Stimulated activated CD4-positive, alpha-beta T cell treated with anti-CD3 and anti-CD28 coated beads, Interleukin-4, amount 100 ng/mL, for 1 hour (primary cell): Measurements from ENCODE around the gene CXCL9.
"Not testable (repeated sequence)": the region's sequence is repeated elsewhere in the genome, so short reads cannot be mapped to it uniquely, and the experiment has no call there.

Experiments
- DNase-seq: peaks from one replicate; pipeline ENCODE4 v3.0.0-alpha.2; 2020

Gene CXCL9

GRCh38 chr4:76007089-76007862, at the start of gene CXCL9:
CXCL9 (minus strand) TSS chr4:76007509; CDS start chr4:76007449, 60 bp downstream.
- no peak for DNase-seq

DNA sequence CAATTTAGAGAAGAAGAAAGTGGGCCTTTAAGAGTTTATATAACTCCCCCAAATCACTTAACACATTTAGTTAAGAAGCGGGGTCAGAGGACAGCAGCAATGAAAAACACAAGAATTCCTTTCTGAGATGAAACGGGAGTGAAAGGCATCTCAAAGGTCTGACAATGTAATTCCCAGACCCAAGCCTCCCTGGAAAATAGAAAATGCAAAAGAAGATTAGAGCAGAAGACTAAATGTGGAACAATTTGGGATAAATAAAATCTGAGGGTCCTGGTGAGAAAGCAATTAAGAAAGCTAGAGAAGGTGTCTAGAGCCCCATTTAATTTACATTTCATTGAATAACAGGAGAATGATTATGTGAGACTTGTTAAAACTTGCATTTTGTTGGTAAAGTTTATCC, 48.1 kb upstream of the CXCL9 start:
- no peak for DNase-seq

DNA sequence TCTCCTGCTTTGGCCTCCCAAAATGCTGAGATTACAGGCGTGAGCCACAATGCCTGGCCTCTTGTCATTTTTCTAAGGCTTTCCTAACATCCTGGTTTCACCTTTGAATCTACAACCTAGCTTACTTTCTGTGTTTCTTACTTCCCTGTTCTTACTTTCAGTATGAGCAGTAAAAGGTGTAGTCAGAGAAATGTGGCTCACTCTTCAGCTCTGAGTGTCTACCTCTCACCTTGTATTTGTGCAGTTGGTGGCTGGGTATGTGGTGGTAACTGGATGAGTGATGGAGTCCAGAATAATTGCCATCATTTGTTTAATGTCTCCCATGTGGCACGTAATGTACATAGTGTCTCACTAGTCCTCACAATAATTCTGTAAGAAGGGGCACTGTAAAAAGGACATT, 47.7 kb upstream of the CXCL9 start:
- no peak for DNase-seq

GRCh38 chr4:76053730-76054129, 46.4 kb upstream of the CXCL9 start:
- DNase-seq: no peak

DNA sequence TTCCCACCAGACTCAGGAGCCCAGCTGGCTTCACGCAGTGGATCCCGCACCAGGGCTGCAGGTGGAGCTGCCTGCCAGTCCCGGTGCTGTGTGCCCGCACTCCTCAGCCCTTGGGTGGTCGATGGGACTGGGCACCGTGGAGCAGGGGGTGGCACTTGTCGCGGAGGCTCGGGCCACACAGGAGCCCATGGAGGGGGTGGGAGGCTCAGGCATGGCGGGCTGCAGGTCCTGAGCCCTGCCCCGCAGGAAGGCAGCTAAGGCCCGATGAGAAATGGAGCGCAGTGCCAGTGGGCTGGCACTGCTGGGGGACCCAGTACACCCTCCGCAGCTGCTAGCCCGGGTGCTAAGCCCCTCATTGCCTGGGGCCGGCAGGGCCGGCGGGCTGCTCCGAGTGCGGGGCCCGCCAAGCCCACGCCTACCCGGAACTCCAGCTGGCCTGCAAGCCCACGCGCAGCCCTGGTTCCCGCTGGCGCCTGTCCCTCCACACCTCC, 43.3 kb upstream of the CXCL9 start:
- DNase-seq: not testable (repeated sequence)

DNA sequence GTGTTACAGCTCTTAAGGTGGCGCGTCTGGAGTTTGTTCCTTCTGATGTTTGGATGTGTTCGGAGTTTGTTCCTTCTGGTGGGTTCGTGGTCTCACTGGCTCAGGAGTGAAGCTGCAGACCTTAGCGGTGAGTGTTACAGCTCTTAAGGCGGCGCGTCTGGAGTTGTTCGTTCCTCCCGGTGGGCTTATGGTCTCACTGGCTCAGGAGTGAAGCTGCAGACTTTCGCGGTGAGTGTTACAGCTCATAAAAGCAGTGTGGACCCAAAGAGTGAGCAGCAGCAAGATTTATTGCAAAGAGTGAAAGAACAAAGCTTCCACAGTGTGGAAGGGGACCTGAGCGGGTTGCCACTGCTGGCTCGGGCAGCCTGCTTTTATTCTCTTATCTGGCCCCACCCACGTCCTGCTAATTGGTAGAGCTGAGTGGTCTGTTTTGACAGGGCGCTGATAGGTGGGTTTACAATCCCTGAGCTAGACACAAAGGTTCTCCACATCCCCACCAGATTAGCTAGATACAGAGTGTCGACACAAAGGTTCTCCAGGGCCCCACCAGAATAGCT, 42.6 kb upstream of the CXCL9 start:
- not testable (repeated sequence) for DNase-seq

- DNase-seq: not testable (repeated sequence)
These were observed 37.4 kb upstream of the CXCL9 start for GRCh38 chr4:76044686-76045085.

GRCh38 chr4:76043306-76043705, 36.0 kb upstream of the CXCL9 start:
- not testable (repeated sequence) for DNase-seq

DNA sequence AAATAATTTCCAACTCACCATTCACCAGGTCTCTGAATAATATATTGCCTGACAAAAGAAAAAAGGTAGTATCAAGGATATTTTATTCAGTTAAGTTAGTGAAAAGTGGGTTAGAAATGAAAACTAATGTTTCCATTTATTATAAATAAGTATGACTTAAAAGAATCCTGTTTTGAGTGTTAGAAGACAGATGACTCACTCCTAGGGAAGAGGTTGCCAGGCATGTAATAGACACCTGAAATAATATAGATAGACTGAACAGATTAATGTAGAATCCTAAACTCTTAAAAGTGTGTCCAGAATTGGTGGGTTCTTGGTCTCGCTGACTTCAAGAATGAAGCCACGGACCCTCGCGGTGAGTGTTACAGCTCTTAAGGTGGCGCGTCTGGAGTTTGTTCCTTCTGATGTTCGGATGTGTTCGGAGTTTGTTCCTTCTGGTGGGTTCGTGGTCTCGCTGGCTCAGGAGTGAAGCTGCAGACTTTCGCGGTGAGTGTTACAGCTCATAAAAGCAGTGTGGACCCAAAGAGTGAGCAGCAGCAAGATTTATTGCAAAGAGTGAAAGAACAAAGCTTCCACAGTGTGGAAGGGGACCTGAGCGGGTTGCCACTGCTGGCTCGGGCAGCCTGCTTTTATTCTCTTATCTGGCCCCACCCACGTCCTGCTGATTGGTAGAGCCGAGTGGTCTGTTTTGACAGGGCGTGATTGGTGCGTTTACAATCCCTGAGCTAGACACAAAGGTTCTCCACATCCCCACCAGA, 35.1 kb upstream of the CXCL9 start:
- DNase-seq: not testable (repeated sequence)

DNA sequence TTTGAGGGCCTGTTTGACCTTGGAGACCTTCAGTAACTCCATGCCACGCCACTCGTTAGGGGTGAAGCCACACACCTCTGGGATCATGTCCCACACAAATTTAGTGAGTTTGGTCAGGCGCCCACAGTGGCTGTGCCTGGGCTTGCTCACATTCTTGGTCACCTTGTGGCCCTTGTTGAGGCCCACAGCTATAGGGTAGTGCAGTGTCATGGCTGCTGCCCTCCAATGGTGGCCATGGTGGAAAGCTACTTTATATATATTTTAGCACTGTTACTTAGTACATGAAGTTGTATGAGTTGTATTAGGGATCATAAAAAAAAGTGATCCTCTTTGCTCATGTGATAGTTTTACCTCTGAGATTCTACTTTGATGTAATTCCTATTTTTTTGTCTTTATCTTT, 29.5 kb upstream of the CXCL9 start:
- no peak for DNase-seq

- DNase-seq: no peak
These were observed 28.6 kb upstream of the CXCL9 start, which contains the start of gene CXCL11 for GRCh38 chr4:76035799-76036380. CXCL11 (minus strand) TSS chr4:76036070; CDS start chr4:76035987, 83 bp downstream.

- no peak for DNase-seq
These were observed 27.8 kb upstream of the CXCL9 start for GRCh38 chr4:76035141-76035540.

GRCh38 chr4:76029300-76029699, 22.0 kb upstream of the CXCL9 start:
- DNase-seq: no peak

DNA sequence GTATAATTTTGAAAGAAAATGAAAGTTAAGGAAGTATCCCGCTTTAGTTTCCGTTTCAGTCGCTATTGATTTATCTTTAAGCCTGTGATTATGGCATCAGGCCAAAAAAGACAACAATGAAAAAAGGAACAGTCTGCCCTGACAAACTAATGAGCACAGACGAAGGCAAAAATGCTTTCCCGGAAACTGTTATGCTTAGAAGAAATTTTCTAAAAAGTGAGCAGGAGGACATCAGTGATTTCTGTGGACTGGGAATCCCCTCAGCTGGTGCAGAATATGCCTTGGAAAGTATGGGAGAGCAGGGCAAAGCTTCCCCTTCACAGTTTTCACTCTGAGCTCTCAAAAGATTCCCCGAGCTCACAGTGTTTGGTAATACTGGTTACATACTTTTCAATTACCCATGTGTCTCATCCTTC, 21.0 kb upstream of the CXCL9 start:
- DNase-seq: no peak

DNA sequence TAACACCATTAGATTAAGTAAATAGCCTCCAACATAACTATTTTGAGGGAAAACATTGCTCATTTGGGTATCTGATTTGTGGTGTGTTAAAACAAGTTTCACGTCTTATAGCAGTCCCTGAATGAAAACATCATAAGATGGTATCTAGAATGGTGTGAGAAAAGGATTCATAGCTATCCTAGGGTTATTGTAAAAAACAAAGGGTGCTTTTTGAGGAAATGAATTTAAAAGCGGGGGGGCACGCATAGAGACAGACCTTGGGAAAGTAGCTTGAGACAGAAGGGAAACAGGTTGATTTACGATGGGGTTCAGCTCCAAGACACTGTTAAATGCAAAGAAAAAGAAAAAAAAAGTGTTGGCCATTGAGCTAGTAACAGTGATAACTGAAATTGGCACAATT, 16.8 kb upstream of the CXCL9 start:
- DNase-seq: no peak

DNA sequence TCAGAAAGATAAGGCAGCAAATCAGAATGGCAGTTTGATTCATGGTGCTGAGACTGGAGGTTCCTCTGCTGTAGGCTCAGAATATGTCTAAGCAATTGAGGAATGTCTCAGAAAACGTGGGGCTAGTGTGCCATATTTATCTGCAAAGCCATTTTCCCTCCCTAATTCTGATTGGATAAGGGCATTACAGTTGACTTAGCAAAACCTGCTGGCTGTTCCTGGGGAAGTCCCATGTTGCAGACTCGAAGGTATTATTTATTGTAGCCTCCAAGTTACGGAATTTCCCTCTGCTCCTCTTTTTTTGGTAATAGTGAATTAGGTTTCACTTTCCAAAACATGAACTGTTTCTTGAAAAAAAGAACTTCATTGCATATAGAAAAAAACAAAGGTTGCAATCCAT, 16.1 kb upstream of the CXCL9 start, which contains the start of gene CXCL10:
Gene CXCL10, minus strand, starts transcription at position 109 of the 400 bp plus-strand sequence. Its CDS starts 66 bp downstream, at position 43.
- no peak for DNase-seq

- no peak for DNase-seq
These were observed 15.4 kb upstream of the CXCL9 start for GRCh38 chr4:76022677-76023076.

DNA sequence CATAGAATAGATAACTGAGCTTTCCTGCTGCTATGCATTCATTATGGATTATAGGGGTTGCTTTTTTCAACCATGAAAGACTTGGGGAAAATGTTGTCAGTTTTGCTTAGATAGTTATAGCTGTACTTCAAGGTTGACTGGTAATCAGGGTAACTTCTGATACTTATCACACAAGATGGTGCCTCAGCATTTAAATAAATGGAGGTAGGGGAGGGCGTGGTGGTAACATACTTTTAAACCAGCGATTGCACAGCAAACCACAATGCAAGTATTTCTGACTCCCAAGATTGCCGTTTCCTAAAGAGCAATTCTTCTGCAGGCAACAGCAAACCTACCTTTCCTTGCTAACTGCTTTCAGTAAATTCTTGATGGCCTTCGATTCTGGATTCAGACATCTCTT, 14.7 kb upstream of the CXCL9 start:
- DNase-seq: no peak

DNA sequence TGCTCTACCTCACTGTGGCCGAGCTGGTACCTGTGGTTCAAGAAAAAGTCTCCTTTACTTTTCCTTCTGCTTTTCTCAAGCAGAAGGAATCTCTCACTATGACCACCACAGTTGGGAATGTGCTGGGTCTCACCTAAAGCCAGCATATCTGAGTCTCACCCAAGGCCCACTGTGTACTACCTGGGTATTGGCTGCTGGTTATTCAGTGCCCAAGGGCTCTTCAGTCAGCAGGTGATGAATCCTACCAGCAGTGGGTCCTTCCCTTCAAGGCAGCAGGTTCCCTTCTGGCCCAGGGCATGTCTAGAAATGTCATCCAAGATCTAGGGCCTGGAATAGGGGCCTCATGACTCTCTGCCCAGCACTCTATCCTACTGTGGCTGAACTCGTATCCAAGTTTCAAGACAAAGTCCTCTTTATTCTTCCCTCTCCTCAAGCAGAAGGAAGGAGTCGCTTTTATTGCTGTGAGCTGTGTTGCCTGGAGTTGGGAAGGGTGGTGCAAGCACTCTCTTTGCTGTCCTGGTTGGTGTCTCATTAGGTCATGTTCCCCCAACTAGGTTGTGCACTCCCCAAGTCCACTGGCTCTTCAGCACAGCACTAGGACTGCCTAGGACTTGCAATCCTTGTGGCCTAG, 9.9 kb upstream of the CXCL9 start:
- no peak for DNase-seq

- DNase-seq: no peak
These were observed 9.1 kb upstream of the CXCL9 start for GRCh38 chr4:76016393-76016792.

DNA sequence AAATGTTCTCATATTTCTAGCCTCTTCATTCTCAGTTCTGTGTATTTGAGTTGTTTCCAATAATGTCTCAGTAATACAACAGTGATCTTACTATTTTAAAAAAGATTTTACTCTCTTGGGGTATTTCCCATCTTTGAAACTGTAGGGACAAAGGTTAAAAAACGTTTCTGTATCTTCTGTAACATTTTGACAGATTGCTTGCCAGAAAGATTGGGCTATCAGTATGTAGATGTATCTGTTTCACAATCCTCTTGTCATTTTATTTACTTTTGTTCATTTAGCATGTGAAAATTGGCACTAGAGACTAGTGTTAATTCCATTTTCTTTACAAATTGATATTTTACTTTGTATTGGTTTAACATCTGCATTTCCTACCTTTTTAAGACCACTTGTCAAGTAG, 6.2 kb upstream of the CXCL9 start:
- no peak for DNase-seq

DNA sequence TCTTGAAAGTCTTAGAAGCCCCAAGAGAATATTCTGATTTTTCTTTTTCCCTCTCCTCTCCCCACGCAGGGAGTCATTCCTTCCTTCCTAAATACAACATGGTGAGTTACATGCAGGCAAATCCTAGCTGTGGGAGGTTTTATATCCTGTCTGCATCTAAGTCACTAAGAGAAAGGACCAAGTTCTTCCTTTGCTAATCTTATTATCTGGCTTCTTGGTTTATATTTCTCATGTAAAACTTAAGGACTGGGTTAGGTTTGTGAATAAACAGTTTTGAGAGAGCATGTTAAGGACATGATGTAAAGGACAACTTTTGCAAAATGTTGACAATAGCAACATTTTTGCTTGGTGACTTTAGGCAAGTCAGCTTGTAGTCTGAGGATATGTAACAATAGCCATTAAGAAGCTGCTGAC, 5.1 kb upstream of the CXCL9 start:
- no peak for DNase-seq
